AML-193 (cell line): Measurements from ENCODE around the gene IGFBP2.
A peak's percentile ranks its signal among the peaks of the same experiment; 100 is the strongest.
"Not testable (repeated sequence)": the region's sequence is repeated elsewhere in the genome, so short reads cannot be mapped to it uniquely, and the experiment has no call there.

Experiments
- DNase-seq, 2 experiments: peaks; one replicate each; lab custom pipeline; 2025; lab: John Stamatoyannopoulos, UW

Gene IGFBP2

GRCh38 chr2:216632952-216633615 lies at the start of gene IGFBP2:
TSS of gene IGFBP2 (plus strand) at chr2:216633420. CDS start at chr2:216633524, 104 bp downstream.
- peak in 1 of 2 experiments; percentile 14 for DNase-seq

GRCh38 chr2:216583606-216584005 lies 49.6 kb upstream of the IGFBP2 start:
- DNase-seq = no peak

- DNase-seq = no peak
Observed at GRCh38 chr2:216584112-216584511, 49.1 kb upstream of the IGFBP2 start.

GRCh38 chr2:216585441-216585840 lies 47.8 kb upstream of the IGFBP2 start:
- no peak for DNase-seq

GRCh38 chr2:216588861-216589710 lies 44.1 kb upstream of the IGFBP2 start:
- no peak for DNase-seq

GRCh38 chr2:216589791-216590190 lies 43.4 kb upstream of the IGFBP2 start:
- no peak for DNase-seq

GRCh38 chr2:216590780-216591179 lies 42.4 kb upstream of the IGFBP2 start:
- no peak for DNase-seq

GRCh38 chr2:216591480-216591879 lies 41.7 kb upstream of the IGFBP2 start:
- no peak for DNase-seq

GRCh38 chr2:216594081-216594480 lies 39.1 kb upstream of the IGFBP2 start:
- no peak for DNase-seq

- no peak for DNase-seq
Observed at GRCh38 chr2:216596236-216596979, 36.8 kb upstream of the IGFBP2 start.

- DNase-seq = no peak
Observed at GRCh38 chr2:216596980-216597509, 36.2 kb upstream of the IGFBP2 start.

- DNase-seq = not testable (repeated sequence)
Observed at GRCh38 chr2:216597825-216598224, 35.4 kb upstream of the IGFBP2 start.

GRCh38 chr2:216601632-216602409 lies 31.4 kb upstream of the IGFBP2 start:
- DNase-seq = no peak

- no peak for DNase-seq
Observed at GRCh38 chr2:216603010-216603883, 30.0 kb upstream of the IGFBP2 start.

GRCh38 chr2:216603884-216604245 lies 29.4 kb upstream of the IGFBP2 start:
- DNase-seq = no peak

GRCh38 chr2:216604458-216604857 lies 28.8 kb upstream of the IGFBP2 start:
- no peak for DNase-seq

- no peak for DNase-seq
Observed at GRCh38 chr2:216606551-216607276, 26.5 kb upstream of the IGFBP2 start.

- DNase-seq = no peak
Observed at GRCh38 chr2:216607277-216607560, 26.0 kb upstream of the IGFBP2 start.

- no peak for DNase-seq
Observed at GRCh38 chr2:216608525-216608924, 24.7 kb upstream of the IGFBP2 start.
